ENCODE data around the gene LRRC8A.
"Not testable (repeated sequence)": the region's sequence is repeated elsewhere in the genome, so short reads cannot be mapped to it uniquely, and the experiment has no call there.

LRRC8A gene

DNA sequence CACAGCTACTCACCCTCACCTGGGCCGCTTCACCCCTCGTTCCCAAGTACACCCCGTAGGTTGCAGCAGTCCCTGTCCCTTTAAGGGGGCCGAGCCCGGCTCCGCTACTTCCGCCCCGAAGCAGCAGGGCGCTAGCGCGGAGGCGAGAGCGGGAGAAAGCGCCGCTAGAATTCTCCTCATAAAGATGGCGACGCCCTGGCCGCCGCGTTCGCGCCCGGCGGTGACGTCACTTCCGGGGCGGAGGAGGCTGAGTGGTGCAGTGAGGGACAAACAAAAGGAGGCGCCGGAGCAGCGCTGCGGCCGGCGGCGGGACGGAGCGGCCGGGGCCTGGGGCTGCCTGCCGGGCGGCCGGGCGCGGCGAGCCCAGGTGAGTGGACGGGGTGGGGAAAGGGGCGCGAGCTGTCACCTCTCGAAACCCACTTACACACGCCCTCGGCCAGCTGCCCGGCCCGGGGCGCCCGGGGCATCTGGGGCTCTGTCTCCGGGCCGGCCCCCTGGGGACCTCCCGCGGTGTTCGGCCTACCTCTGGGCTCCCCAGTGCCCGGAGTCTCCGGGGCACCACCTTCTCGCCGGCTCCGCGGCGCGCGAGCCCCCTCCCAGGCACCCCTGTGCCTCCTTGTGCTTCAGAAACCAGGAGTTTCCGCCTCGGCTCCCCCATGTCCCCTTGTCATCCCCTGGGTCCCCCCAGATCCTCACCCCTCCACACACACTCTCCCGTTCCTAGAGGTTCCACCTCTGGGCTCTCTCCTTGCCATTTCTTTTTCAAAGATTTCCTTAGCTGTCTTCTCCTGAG is at the start of gene LRRC8A, which contains the start of gene KYAT1:
Gene LRRC8A (plus strand): TSS at position 250 of the 793 bp plus-strand sequence. CDS start 25,032 bp downstream, outside the sequence.
Gene KYAT1 (minus strand): TSS at position 67 of the 793 bp plus-strand sequence. CDS start 36,545 bp downstream, outside the sequence.
- peak; percentile 94 to 98 (median 95) for DNase-seq

DNA sequence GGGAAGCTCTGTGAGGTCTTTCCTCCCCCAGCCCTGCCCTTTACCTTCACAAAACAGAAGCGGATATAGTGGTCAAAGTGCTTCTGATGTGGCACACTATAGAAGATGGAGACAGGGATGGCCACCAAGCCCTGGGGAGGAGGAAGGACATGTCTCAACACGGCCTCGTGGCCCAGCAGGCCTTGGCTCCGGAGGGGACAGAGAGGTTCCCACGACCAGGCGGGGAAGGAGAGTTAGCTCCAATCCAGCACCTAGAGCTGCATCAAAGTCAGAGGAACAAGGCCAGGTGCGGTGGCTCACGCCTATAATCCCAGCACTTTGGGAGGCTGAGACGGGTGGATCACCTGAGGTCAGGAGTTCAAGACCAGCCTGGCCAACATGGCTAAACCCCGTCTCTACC is 48.2 kb upstream of the LRRC8A start:
- no peak for DNase-seq

DNA sequence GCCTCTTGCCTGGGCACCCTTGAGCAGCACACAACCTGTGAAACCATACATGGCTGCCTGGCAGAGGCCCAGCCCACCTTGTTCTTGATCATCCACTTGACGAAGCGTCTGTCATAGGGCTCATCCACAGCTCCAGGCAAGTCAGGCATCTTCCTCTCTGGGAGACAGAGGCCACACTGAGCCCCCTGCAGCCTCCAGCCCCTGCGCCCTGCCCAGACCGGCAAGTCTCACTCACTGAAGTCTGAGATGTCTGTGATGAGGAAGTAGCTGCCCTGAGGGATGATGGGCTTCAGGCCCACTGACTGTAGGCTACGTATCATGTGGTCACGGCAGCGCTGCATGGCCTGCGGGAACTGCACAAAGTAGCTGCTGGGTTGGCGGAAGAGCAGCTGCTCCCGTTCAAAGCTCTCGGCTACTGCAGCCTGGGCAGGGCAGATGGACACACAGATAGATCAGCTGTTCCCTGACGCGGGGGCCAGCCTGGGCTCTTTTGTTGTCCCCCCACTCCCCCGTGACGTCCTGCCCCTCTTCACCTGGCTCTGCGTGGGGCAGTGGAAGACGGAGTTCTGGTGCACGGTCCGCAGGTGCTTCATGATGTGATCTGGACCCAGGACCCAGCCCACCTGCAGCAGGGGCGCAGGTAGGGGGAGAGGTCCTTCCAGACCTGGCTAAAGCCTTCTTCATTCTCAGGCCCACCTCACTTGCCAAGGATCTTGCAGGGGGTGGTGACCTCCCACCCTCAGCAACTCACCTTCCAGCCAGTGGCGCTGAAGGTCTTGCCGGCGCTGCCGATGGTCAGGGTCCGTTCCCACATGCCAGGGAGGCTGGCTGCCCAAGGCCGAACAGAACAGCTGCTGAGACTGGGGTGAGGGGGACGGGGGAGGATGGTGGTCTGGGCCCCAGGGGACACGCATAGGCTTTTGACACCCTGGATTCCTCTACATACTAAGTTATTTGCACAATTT is 46.4 kb upstream of the LRRC8A start:
- no peak for DNase-seq

DNA sequence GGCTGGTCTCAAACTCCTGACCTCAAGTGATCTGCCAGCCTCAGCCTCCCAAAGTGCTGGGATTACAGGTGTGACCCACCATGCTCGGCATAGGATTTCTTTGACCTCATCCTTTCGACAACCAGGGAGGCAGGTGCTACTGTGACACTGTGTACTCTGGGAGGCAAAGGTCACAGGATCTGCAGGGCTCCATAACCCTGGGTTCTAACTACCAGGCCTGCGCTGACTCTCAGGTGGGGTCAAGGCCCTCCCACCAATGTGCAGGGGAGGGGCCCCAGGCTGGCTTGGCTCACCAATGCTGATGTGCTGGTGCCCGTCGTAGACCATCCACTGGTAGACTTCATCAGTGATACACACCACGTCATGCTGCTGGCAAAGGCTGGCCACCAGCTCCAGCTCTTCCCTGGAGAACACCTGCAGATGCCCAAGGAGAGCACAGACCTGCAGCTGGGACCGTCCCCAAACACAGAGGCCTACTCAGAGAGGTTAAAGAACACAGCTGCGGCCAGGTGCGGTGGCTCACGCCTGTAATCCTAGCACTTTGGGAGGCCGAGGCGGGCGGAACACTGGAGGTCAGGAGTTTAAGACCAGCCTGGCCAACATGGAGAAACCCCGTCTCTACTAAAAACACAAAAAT is 45.3 kb upstream of the LRRC8A start:
- DNase-seq = no peak

DNA sequence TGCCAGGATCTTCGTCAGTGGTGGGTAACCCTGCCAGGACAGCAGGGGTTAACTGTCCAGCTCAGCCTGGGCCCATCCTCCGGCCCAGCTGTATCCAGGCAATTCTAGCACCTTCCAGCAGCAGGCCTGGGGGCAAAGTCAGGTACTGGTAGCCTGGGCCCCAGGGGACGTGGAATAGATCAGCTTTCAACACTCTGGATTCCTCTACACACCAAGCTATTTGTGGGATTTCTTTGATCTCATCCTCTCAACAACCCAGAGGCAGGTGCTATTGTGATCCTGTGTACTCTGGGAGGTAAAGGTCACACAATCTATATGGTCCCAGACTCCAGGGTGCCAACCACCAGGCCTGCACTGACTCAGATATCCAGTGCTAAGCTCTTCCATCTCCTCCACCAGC is 43.6 kb upstream of the LRRC8A start:
- DNase-seq = no peak

DNA sequence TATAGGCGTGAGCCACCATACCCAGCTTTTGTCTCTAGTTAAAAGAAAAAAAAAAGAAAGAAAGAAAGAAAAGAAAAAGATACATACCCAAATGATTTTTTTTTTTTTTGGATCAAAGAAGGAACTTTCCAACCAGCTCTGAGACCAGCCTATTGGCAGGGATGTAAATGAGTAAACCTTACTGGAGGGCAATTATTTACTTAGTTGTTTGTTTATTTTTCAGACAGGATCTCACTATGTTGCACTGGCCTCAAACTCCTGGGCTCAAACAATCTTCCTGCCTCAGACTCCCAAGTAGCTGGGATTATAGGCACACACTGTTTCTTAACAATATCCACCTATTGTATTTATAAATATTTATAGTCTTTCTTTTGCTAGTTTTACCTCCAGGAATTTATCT is 41.4 kb upstream of the LRRC8A start:
- no peak for DNase-seq

DNA sequence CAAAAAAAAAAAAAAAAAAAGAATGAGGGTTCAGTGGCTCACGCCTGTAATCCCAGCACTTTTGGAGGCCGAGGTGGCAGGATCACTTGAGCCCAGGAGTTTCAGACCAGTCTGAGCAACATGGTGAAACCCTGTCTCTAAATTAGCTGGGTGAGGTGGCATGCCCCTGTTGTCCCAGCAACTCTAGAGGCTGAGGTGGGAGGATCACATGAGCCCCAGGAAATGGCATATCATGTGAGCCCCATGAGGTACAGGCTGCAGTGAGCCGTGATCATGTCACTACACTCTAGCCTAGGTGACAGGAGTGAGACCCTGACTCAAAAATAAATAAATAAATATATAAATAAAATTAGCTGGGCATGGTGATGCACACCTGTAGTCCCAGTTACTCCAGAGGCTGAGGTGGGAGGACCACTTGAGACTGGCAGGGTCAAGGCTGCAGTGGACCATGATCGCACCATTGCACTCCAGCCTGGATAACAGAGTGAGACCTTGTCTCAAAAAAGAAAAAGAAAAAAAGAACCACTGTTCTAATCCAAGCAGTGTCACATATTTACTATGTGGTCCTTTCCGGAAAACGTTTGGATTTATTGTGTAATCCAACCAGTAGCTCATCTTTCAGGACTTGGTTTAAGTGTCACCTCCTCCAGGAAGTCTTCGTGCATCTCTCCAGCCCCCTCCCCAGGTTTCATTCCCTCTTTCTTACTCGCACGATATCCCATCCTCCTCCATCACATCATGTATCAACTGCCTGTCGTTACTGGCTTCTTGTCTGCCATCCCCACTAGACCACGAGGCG is 40.0 kb upstream of the LRRC8A start:
- DNase-seq = no peak

DNA sequence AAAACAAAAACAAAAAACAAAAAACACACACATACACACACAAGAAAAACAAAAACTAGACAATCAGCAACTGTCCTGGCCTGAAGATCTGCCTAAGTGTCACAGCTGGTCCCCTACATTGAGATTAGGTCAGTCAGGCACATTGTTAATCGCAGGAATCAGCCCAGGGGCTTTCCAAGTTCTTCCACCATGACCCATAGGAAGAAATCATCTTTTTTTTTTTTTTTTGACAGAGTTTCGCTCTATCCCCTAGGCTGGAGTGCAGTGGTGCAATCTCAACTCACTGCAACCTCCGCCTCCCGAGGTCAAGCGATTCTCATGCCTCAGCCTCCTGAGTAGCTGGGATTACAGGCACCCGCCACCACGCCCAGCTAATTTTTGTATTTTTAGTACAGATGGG is 38.8 kb upstream of the LRRC8A start:
- DNase-seq = not testable (repeated sequence)

DNA sequence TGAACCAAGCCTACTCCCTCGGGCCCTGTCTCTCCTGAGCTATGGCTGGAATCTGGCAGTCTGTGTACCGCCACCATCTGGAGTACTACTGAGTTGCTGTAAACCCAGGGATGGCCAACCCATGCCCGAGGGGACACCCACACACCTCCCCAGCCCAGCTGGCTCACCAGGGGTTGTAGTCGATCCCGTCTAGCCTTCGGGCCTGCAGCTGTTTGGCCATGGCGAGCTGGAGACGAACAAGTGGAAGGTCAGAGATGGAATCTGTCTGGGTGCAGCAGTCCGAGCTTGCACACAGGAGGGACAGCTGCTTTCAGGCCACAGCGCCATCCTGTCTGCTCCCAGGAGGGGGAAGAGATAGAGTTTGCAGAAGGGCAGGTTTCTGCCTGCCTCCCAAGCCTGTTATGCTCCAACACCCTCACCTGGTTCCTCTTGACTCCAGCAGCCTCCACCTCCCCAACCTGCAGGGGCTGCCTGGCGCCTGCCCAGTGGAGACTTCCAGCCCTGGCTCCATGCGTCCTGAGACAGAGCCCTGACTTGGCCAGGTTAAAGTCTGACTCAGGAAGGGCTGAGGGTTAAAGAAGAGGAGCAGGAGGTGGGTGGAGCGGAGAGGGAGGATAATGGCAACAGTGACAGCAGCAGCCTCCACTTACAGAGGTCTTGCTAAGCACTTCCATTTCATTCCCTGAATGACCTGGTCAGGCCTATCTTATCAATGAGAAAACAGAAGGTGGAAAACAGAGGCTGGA is 36.6 kb upstream of the LRRC8A start:
- no peak for DNase-seq

DNA sequence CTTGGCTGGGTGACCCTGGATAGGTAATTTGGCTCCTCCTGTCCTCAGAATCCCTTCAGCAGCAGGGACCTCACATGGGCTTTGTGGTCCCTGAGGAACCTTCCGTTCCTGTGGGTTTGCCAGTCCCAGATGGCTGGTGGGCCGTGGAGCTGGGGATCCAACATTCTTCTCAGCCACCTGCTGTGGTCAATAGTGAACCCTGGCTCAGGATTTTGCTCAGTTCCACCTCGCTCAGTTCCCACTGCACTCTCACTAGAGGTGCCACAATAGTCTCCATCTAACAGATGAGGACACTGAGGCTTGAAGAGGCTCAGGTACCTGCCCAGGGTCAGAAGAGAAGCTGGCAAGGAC is 35.3 kb upstream of the LRRC8A start:
- DNase-seq = no peak

DNA sequence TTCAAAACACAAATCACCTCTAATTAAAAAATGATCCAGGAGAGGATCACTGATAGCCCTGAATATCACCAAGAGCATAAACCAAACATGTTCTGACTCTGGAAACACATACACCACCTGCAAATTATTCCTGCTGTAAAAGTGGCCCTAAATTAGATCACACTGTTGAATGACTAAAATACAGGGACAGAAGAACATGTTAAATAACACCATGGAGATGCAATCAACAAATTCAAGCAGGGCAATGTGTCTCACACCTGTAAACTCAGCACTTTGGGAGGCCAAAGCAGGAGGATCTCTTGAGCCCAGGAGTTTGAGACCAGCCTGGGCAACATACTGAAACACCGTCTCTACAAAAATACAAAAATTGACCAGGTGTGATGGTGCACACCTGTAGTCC is 34.1 kb upstream of the LRRC8A start:
- no peak for DNase-seq

DNA sequence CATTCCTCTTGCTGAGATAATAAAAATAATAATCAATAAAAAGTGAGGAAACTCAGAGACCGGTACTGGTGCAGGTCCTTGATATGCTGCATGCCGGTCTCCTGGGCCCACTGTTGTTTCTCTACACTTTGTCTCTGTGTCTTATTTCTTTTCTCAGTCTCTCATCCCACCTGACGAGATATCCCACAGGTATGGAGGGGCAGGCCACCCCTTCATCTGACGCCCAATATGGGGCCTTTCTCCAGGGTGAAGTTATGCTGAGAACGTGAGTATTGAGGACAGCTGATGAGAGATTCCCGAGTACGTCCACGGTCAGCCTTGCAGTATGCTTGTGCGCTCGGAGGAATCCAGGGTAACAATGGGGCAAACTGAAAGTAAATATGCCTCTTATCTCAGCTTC is 30.9 kb upstream of the LRRC8A start:
- DNase-seq = not testable (repeated sequence)

DNA sequence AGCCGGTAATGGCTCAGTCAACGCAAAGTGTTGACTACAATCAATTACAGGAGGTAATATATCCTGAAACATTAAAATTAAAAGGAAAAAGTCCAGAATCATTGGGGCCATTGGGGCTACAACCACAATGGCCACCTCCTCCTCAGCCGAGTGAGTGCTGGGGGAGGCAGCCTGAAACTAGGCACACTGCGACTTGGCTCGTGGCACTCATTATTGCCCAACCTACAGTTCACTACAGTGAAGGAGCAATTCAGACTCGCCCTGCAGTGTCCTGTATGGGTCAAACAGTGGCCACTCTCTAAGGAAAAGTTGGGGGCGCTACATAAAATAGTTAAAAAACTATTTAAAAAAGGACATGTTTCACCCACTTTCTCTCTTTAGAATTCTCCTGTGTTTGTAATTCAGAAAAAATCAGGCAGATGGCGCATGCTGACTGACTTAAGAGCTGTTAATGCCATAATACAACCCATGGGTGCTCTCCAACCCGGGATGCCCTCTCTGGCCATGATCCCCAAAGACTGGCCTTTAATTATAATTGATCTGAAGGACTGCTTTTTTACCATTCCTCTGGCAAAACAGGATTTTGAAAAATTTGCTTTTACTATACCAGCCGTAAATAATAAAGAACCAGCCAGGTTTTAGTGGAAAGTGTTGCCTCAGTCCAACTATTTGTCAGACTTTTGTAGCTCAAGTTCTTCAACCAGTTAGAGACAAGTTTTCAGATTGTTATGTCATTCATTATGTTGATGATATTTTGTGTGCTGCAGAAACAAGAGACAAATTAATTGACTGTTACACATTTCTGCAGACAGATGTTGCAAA is 29.9 kb upstream of the LRRC8A start:
- DNase-seq = not testable (repeated sequence)

DNA sequence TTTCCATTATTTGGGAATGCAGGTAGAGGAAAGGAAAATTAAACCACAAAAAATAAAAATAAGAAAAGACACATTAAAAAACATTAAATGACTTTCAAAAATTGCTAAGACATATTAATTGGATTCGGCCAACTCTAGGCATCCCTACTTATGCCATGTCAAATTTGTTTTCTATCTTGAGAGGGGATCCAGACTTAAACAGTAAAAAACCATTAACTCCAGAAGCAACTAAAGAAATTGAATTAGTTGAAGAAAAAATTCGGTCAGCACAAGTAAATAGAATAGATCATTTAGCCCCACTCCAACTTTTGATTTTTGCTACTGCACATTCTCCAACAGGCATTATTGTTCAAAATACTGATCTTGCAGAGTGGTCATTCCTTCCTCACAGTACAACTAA is 29.3 kb upstream of the LRRC8A start:
- DNase-seq = not testable (repeated sequence)

DNA sequence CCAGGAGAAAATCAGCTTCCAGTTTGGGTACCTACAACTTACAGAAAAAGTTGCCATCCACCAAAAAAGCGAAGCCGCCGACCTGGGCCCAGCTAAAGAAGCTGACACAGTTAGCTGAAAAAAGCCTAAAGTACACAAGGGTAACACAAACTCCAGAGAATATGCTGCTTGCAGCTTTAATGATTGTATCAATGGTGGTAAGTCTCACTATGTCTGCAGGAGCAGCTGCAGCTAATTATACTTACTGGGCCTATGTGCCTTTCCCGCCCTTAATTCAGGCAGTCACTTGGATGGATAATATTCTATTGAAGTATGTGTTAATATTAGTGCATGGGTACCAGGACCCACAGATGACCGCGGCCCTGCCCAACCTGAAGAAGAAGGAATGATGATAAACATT is 27.5 kb upstream of the LRRC8A start:
- not testable (repeated sequence) for DNase-seq

DNA sequence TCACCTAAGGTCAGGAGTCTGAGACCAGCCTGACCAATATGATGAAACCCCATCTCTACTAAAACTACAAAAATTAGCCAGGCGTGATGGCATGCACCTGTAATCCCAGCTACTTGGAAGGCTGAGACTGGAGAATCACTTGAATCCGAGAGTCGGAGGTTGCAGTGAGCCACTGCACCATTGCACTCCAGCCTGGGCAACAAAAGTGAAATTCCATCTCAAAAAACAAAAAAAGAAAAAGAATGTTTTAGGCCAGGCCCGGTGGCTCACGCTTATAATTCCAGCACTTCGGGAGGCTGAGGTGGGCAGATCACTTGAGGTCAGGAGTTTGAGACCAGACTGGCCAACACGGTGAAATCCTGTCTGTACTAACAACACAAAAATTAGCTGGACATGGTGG is 23.5 kb upstream of the LRRC8A start:
- not testable (repeated sequence) for DNase-seq

DNA sequence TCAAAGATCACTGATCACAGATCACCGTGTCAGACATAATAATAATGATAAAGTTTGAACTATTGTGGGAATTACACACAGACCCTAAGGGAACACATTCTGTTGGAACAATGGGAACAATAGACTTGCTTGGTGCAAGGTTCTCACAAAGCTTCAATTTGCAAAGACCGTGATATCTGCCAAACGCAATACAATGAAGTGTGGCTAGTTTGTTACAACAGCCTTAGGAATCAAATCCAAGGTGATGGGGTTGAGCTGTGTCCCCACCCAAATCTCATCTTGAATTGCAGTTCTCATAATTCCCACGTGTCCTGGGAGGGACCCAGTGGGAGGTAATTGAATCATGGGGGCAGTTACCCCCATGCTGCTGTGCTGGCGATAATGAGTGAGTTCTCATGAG is 21.0 kb upstream of the LRRC8A start:
- DNase-seq = no peak

DNA sequence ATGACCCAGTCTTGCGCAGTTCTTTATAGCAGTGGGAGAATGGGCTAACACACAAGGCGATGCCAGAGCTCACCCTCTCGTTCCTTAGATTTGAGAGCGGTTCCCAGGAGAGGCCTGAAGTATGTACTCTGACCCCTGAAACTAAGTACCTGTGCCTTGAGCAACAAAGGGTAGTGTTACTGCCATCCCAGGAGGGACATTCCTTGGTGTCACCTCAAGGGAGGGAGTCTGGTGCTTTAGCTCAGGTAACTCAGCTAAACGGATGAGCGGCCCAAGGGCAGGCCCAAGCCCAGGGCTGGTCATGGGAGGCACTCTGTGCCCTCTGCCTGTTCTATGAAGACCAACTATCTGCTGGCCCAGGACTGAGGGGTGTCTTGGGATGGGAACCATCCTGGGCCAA is 20.4 kb upstream of the LRRC8A start:
- DNase-seq = no peak

DNA sequence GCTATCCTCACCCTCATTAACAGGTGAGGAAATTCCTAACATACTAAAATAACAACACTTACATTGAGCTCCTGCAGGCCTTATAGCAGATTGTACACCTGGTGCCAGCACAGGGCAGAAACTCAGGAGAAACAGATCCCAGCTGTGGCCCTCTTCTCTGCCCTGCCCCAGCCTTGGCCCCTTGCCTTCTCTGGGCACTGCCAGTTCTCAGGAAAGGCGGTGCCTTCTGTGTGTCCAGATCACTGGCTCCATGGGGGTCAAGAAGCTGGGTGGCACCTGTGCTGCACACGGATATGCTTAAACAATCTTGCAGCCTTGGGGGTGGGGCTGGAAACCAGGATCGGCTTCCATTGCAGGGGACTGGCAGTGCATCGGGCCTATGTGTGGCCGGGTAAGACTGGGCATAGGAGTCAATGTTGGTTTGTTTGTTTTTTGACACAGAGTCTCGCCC is 19.5 kb upstream of the LRRC8A start:
- DNase-seq = no peak

DNA sequence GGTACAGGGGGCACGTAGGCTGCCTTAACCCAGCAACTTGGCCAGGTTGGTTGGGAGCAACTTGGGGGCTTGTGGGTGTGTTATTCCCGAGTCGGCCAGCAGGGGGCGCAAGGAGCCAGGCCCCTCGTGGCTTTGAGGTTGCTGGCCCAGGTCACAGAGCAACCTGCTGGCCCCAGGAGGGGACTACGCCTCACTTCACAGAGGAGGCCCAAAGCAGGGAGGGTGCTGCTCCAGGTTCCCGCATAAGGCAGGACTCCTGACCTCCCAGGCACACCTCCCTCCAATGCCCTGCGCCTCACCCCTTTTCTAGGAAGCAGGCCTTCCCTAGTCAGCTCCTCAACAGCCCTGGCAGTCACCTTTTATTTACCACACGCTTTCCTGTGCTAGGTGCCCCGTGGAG is 18.3 kb upstream of the LRRC8A start:
- DNase-seq = peak; percentile 76 to 87 (median 86)

All from activated naive CD4-positive, alpha-beta T cell (primary cell).